ENCODE results near the gene SERPINB4.

GRCh38 chr18:63606526-63606925 is 37.5 kb downstream of the SERPINB4 start:
- no peak for TF ChIP-seq CTCF (IDR thresholded peaks at IDR 0.05)
- TF ChIP-seq EZH2 (IDR thresholded peaks at IDR 0.05; ENCODE audit: borderline replicate concordance, insufficient read depth, low read depth, low read length, poor library complexity, severe bottlenecking): no peak
